Keratinocyte (primary cell): ENCODE measurements around the gene CXorf58. TPM values are rescaled to one million over a fixed set of nuclear protein-coding genes. Genes with fewer than 3 reads are reported as not detected.

ENCODE experiments used
- DNase-seq: peaks from one replicate; pipeline ENCODE4 v3.0.0-alpha.2; 2011; ENCODE audit warnings: low read depth, missing footprints, low spot score
- FAIRE-seq: peaks from 2 replicates; lab custom pipeline; 2011; peaks lifted over from hg19 to GRCh38; lab: Jason Lieb, UNC
- H2AFZ ChIP-seq: 2 replicates; pipeline ENCODE4 v1.6.0; 2012; ENCODE audit warnings: low read length, control low read depth, inconsistent platforms; ENCODE audit not compliant: control insufficient read depth
- H3K27ac ChIP-seq: 2 replicates; pipeline ENCODE4 v1.5.1; 2011; ENCODE audit warnings: low read length; ENCODE audit not compliant: control insufficient read depth, insufficient read depth
- H3K27me3 ChIP-seq: 3 replicates; pipeline ENCODE4 v1.6.0; 2011; ENCODE audit warnings: low read length; ENCODE audit not compliant: control insufficient read depth, insufficient read depth; ENCODE audit errors: extremely low read depth
- H3K36me3 ChIP-seq, 2 experiments: 2 replicates in 1 of 2; 3 replicates in 1 of 2; pipeline ENCODE4 v1.5.1; 2011; ENCODE audit warnings: low read length in 2 of 2, mild to moderate bottlenecking in 1 of 2; ENCODE audit not compliant: control insufficient read depth in 2 of 2, insufficient read depth in 2 of 2; ENCODE audit errors: extremely low read depth in 1 of 2
- H3K4me1 ChIP-seq: 3 replicates; pipeline ENCODE4 v1.5.1; 2011; ENCODE audit warnings: low read length; ENCODE audit not compliant: control insufficient read depth, insufficient read depth; ENCODE audit errors: extremely low read depth
- H3K4me2 ChIP-seq: 3 replicates; pipeline ENCODE4 v1.6.0; 2011; ENCODE audit warnings: low read depth, low read length; ENCODE audit not compliant: control insufficient read depth, insufficient read depth; ENCODE audit errors: extremely low read depth
- H3K4me3 ChIP-seq, 3 experiments: fragments of 200-600 bp in 1 of 3; sonication (generic) in 1 of 3; 2 replicates in 2 of 3; 3 replicates in 1 of 3; pipeline ENCODE4 v1.5.1; 2011 to 2016; ENCODE audit warnings: low read length in 3 of 3, mild to moderate bottlenecking in 3 of 3, control low read depth in 2 of 3, inconsistent platforms in 1 of 3, low read depth in 1 of 3, mixed read lengths in 1 of 3, mixed run types in 1 of 3, moderate library complexity in 1 of 3; ENCODE audit not compliant: control insufficient read depth in 2 of 3, insufficient read depth in 2 of 3; ENCODE audit errors: extremely low read depth in 1 of 3
- H3K79me2 ChIP-seq: 2 replicates; pipeline ENCODE4 v1.6.0; 2012; ENCODE audit warnings: low read length; ENCODE audit not compliant: control insufficient read depth, insufficient read depth
- H3K9ac ChIP-seq: 3 replicates; pipeline ENCODE4 v1.6.0; 2011; ENCODE audit warnings: low read length; ENCODE audit not compliant: control insufficient read depth, insufficient read depth; ENCODE audit errors: extremely low read depth
- H3K9me1 ChIP-seq: 3 replicates; pipeline ENCODE4 v1.6.0; 2011; ENCODE audit warnings: low read length; ENCODE audit not compliant: control insufficient read depth, insufficient read depth; ENCODE audit errors: extremely low read depth
- H3K9me3 ChIP-seq: 2 replicates; pipeline ENCODE4 v1.5.1; 2012; ENCODE audit warnings: low read depth, low read length; ENCODE audit not compliant: control insufficient read depth
- H4K20me1 ChIP-seq: 3 replicates; pipeline ENCODE4 v1.6.0; 2011; ENCODE audit warnings: low read length; ENCODE audit not compliant: control insufficient read depth, insufficient read depth; ENCODE audit errors: extremely low read depth
- CTCF ChIP-seq, 3 experiments: IDR thresholded peaks in 1 of 3; conservative IDR thresholded peaks in 1 of 3; optimal IDR thresholded peaks in 1 of 3; 2 replicates in 2 of 3; 3 replicates in 1 of 3; pipeline versions ENCODE3 to v1.5.1; 2011; ENCODE audit warnings: low read length in 3 of 3, mild to moderate bottlenecking in 3 of 3, moderate library complexity in 2 of 3, control low read depth in 1 of 3, inconsistent platforms in 1 of 3; ENCODE audit not compliant: insufficient read depth in 2 of 3; ENCODE audit errors: extremely low read depth in 1 of 3
- EZH2 ChIP-seq: IDR thresholded peaks from one replicate; pipeline ENCODE4 v1.6.1; 2012; ENCODE audit warnings: inconsistent platforms, mild to moderate bottlenecking, low read length, moderate library complexity
- dilution Hi-C: fragments of 300-500 bp; cut with MboI; formaldehyde crosslinking; loops from one replicate; pipeline ENCODE4 v1.7.0; 2020; ENCODE audit warnings: low sequenced_read_pairs; ENCODE audit not compliant: extremely low pct_ligation_motif_present
- polyA plus RNA-seq, 5 experiments: library from polyadenylated mRNA; depleted of rRNA in 3 of 5; stranded (reverse) in 3 of 5; stranded (forward) in 1 of 5; unstranded in 1 of 5; fragments of >200 nt; gene quantifications; 1 replicate in 1 of 5; 2 replicates in 3 of 5; 3 replicates in 1 of 5; pipeline versions ENCODE4 v1.2.1 to v1.2.3, GENCODE V29; 2011 to 2012; ENCODE audit warnings: missing spikeins in 2 of 5, low read depth in 1 of 5, low replicate concordance in 1 of 5

Gene CXorf58
- polyA plus RNA-seq, 1 donor (not counting 4 experiments of a cell fraction or from before 2014, with no cell fraction given), result 0.12 TPM

DNA sequence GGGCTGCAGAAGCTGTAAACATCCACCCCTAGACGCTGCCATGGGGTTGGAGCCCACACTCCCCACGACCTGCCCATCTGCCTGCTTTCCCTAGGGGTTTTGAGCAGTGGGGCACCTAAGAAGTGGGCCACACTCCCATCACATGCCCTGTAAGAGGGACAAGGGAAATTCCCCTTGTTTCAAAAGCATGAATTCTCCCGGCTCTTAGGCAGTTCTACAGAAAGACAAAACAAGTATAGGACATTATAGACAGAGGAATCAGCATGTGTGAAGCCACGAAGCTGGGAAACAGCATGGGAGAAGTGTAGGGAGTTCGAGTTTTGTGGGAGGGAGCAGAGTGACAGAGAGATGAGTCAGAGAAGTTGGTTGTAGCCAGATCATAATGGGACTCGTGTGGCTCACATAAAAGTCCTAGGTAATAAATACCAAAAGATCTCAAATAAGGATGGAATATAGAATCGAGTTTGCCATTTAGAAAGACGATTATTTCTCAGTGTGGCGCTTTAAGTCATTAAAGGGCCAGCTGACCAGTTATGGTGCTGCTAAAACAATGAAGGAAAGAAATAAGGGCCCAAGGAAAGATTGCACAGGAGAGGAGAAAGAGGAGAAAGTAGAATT is 24.0 kb upstream of the CXorf58 start:
- H3K4me3 ChIP-seq, result peak overlapping the region in 1 of 3 experiments; percentile 10
- no peaks in the 10 kb centered on the region for H4K20me1 ChIP-seq
- peaks cover 21% of the 10 kb centered on the region for H3K4me1 ChIP-seq
- no peaks in the 10 kb centered on the region for H3K9me1 ChIP-seq
- FAIRE-seq (peak; percentile 85), DNase-seq (peak; percentile 41)
- H3K9me3 ChIP-seq, result no peaks in the 10 kb centered on the region
- peak overlapping the region; percentile 73 for H2AFZ ChIP-seq
- H3K79me2 ChIP-seq, result no peaks in the 10 kb centered on the region
- dilution Hi-C loops, result no loop called here
- H3K36me3 ChIP-seq, result no peaks in the 10 kb centered on the region
- no peaks in the 10 kb centered on the region for H3K27me3 ChIP-seq
- peak overlapping the region; percentile 63 for H3K9ac ChIP-seq
- no peak for TF ChIP-seq CTCF (optimal IDR thresholded peaks at IDR 0.05 in 1 of 3, IDR thresholded peaks at IDR 0.05 in 1 of 3, conservative IDR thresholded peaks at IDR 0.05 in 1 of 3; ENCODE audit: extremely low read depth in 1 of 3, insufficient read depth in 2 of 3, low read length in 3 of 3)
- no peak for TF ChIP-seq EZH2
- peak overlapping the region; percentile 68 for H3K27ac ChIP-seq
- H3K4me2 ChIP-seq, result peak overlapping the region; percentile 69

GRCh38 chrX:23884427-23885024 is 23.3 kb upstream of the CXorf58 start:
- peak; percentile 60 for FAIRE-seq

More at GRCh38 chrX:23884427-23885024, 23.3 kb upstream of the CXorf58 start:
- Histone ChIP-seq H2AFZ (no peak overlapping the region), H3K36me3 (no peaks in the 10 kb centered on the region), H3K4me1 (peaks cover 21% of the 10 kb centered on the region), H3K27ac (peak overlapping the region; percentile 68), H3K4me2 (peak overlapping the region; percentile 69), H3K79me2 (no peaks in the 10 kb centered on the region), H3K27me3 (no peaks in the 10 kb centered on the region), H3K4me3 (peak overlapping the region in 1 of 3 experiments; percentile 10), H4K20me1 (no peaks in the 10 kb centered on the region), H3K9me1 (no peaks in the 10 kb centered on the region), H3K9me3 (no peaks in the 10 kb centered on the region), H3K9ac (peak overlapping the region; percentile 22)
- DNase-seq, result peak; percentile 42
- dilution Hi-C loops, result no loop called here
- TF ChIP-seq CTCF (optimal IDR thresholded peaks at IDR 0.05 in 1 of 3, IDR thresholded peaks at IDR 0.05 in 1 of 3, conservative IDR thresholded peaks at IDR 0.05 in 1 of 3; ENCODE audit: extremely low read depth in 1 of 3, insufficient read depth in 2 of 3, low read length in 3 of 3) (no peak), EZH2 (no peak)
